GM21529 (cell line): ENCODE results near the gene LIN7B.
"Not testable (repeated sequence)": the region's sequence is repeated elsewhere in the genome, so short reads cannot be mapped to it uniquely, and the experiment has no call there.

Source experiments
- ATAC-seq: cut with Tn5 transposase; IDR thresholded peaks from one replicate; pipeline ENCODE4 v1.9.1; 2021; ENCODE audit not compliant: unreplicated experiment

The LIN7B gene

GRCh38 chr19:49113762-49114629 is at the start of gene LIN7B:
LIN7B (plus strand) TSS chr19:49114370; CDS start chr19:49114405, 35 bp downstream.
- ATAC-seq = peak; percentile 55

GRCh38 chr19:49064768-49065611 is 49.2 kb upstream of the LIN7B start, which contains the start of gene NTF4:
NTF4 (minus strand) TSS chr19:49064818; CDS start chr19:49061997, 2,821 bp downstream.
- ATAC-seq = no peak

GRCh38 chr19:49065905-49066512 is 48.2 kb upstream of the LIN7B start:
- ATAC-seq = no peak

GRCh38 chr19:49067554-49067953 is 46.6 kb upstream of the LIN7B start:
- ATAC-seq = no peak

- ATAC-seq = no peak
Measured at GRCh38 chr19:49069026-49069425, 45.1 kb upstream of the LIN7B start.

GRCh38 chr19:49070416-49070815 is 43.8 kb upstream of the LIN7B start:
- no peak for ATAC-seq

GRCh38 chr19:49071860-49072547 is 42.2 kb upstream of the LIN7B start:
- no peak for ATAC-seq

- no peak for ATAC-seq
Measured at GRCh38 chr19:49073514-49074378, 40.4 kb upstream of the LIN7B start.

- not testable (repeated sequence) for ATAC-seq
Measured at GRCh38 chr19:49074869-49075268, 39.3 kb upstream of the LIN7B start.

GRCh38 chr19:49080392-49080791 is 33.8 kb upstream of the LIN7B start:
- no peak for ATAC-seq

GRCh38 chr19:49081273-49081672 is 32.9 kb upstream of the LIN7B start:
- ATAC-seq = no peak

- peak; percentile 4 for ATAC-seq
Measured at GRCh38 chr19:49084206-49085019, 29.8 kb upstream of the LIN7B start.

GRCh38 chr19:49085020-49085867 is 28.9 kb upstream of the LIN7B start, which contains the start of gene SNRNP70:
SNRNP70 (plus strand) TSS chr19:49085451; CDS start chr19:49086415, 964 bp downstream.
- ATAC-seq = peak; percentile 88

- no peak for ATAC-seq
Measured at GRCh38 chr19:49085868-49086232, 28.3 kb upstream of the LIN7B start.

- no peak for ATAC-seq
Measured at GRCh38 chr19:49086296-49086695, 27.9 kb upstream of the LIN7B start.

GRCh38 chr19:49091391-49092038 is 22.7 kb upstream of the LIN7B start:
- no peak for ATAC-seq

- ATAC-seq = no peak
Measured at GRCh38 chr19:49092686-49093085, 21.5 kb upstream of the LIN7B start.
